Measurements from ENCODE around the gene ATG7.

DNA sequence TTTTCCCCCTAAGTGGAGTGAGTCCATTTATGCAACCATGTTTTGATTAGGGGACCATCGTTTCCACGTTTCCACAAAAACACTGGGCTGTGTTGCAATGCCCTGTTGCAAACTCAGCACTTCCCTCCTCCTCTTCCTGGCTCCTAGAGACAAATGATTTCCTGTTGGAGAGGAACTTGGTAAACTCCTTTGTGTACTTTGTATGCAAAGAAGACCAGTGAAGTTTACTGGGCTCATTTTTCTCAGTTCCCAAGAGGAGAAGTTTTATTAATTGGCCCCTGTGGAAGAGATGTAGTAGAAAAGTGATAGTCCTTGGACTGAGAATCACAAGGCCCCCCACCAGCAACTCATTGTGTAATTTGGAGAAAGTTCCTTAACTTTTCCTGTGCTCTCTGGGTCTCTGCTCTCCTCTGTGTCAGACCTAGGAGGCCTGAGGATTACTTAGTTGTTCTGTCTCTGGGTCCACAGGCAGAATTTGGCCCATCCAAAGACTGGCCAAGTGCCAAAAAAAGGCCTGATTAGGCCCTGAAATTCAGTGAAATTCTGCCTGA lies 95.0 kb downstream of the ATG7 start:
- TF ChIP-seq POLR2AphosphoS5 (IDR thresholded peaks at IDR 0.05; ENCODE audit: low read depth, low read length) (no peak), TCF7L2 (IDR thresholded peaks at IDR 0.05; ENCODE audit: low read depth, low read length) (no peak)
- TF ChIP-seq, protein P1, sequence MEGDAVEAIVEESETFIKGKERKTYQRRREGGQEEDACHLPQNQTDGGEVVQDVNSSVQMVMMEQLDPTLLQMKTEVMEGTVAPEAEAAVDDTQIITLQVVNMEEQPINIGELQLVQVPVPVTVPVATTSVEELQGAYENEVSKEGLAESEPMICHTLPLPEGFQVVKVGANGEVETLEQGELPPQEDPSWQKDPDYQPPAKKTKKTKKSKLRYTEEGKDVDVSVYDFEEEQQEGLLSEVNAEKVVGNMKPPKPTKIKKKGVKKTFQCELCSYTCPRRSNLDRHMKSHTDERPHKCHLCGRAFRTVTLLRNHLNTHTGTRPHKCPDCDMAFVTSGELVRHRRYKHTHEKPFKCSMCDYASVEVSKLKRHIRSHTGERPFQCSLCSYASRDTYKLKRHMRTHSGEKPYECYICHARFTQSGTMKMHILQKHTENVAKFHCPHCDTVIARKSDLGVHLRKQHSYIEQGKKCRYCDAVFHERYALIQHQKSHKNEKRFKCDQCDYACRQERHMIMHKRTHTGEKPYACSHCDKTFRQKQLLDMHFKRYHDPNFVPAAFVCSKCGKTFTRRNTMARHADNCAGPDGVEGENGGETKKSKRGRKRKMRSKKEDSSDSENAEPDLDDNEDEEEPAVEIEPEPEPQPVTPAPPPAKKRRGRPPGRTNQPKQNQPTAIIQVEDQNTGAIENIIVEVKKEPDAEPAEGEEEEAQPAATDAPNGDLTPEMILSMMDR (IDR thresholded peaks at IDR 0.05): no peak
